Measurements from ENCODE around the gene VAV3.

DNA sequence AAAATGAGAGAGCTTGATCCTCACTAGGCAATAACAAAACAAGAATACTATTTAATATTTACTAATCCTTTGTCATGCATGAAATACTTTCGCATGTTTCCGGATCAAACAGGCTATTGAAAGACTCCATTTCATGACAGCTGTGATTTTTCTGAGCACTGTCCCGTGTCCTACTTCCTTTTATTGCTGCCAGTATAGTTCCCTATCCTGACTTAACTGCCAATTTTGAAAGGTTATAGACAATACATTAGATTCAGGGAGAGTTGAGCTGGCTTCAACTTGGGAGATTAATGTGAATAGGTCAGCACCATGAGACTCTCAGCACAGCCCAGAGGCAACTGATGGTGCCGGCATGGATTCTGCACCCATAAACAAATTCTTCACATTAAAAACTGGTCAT lies 225.8 kb downstream of the VAV3 start:
- TF ChIP-seq, protein P1, sequence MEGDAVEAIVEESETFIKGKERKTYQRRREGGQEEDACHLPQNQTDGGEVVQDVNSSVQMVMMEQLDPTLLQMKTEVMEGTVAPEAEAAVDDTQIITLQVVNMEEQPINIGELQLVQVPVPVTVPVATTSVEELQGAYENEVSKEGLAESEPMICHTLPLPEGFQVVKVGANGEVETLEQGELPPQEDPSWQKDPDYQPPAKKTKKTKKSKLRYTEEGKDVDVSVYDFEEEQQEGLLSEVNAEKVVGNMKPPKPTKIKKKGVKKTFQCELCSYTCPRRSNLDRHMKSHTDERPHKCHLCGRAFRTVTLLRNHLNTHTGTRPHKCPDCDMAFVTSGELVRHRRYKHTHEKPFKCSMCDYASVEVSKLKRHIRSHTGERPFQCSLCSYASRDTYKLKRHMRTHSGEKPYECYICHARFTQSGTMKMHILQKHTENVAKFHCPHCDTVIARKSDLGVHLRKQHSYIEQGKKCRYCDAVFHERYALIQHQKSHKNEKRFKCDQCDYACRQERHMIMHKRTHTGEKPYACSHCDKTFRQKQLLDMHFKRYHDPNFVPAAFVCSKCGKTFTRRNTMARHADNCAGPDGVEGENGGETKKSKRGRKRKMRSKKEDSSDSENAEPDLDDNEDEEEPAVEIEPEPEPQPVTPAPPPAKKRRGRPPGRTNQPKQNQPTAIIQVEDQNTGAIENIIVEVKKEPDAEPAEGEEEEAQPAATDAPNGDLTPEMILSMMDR (IDR thresholded peaks at IDR 0.05), result no peak
- TF ChIP-seq POLR2AphosphoS5 (IDR thresholded peaks at IDR 0.05), result no peak
- no peak for TF ChIP-seq POLR2A (IDR thresholded peaks at IDR 0.05; ENCODE audit: low read depth)
